HG03280 (cell line): ENCODE data around the gene GABRG1.

Source experiments
- ATAC-seq: cut with Tn5 transposase; IDR thresholded peaks from one replicate; pipeline ENCODE4 v1.9.1; 2021; ENCODE audit warnings: mild to moderate bottlenecking, moderate library complexity; ENCODE audit not compliant: unreplicated experiment

Gene GABRG1

GRCh38 chr4:46123913-46124755 is at the start of gene GABRG1:
TSS of gene GABRG1 (minus strand) at chr4:46124054. CDS start at chr4:46123913, 141 bp downstream.
- no peak for ATAC-seq

GRCh38 chr4:46146993-46147392 is 23.1 kb upstream of the GABRG1 start:
- no peak for ATAC-seq

- no peak for ATAC-seq
These were observed 7.7 kb upstream of the GABRG1 start for GRCh38 chr4:46131498-46132057.

GRCh38 chr4:46124773-46125413 is 1.0 kb upstream of the GABRG1 start:
- no peak for ATAC-seq

- no peak for ATAC-seq
These were observed 42.2 kb downstream of the GABRG1 start for GRCh38 chr4:46081674-46082073.

GRCh38 chr4:46081248-46081647 is 42.6 kb downstream of the GABRG1 start:
- no peak for ATAC-seq

- ATAC-seq, result no peak
These were observed 50.1 kb downstream of the GABRG1 start for GRCh38 chr4:46073778-46074177.

GRCh38 chr4:46051392-46051791 is 72.5 kb downstream of the GABRG1 start:
- ATAC-seq, result no peak

- ATAC-seq, result no peak
These were observed 91.8 kb downstream of the GABRG1 start for GRCh38 chr4:46032056-46032455.

GRCh38 chr4:46016306-46016705 is 107.5 kb downstream of the GABRG1 start:
- no peak for ATAC-seq

GRCh38 chr4:45992728-45993127 is 131.1 kb downstream of the GABRG1 start:
- no peak for ATAC-seq

GRCh38 chr4:45989775-45990174 is 134.1 kb downstream of the GABRG1 start:
- ATAC-seq, result no peak

- no peak for ATAC-seq
These were observed 136.0 kb downstream of the GABRG1 start for GRCh38 chr4:45987858-45988257.
